Stimulated activated naive CD4-positive, alpha-beta T cell (primary cell): ENCODE results near the gene MYRF.

Experiments
- DNase-seq, 6 experiments: peaks; one replicate each; lab custom pipeline; 2025; lab: John Stamatoyannopoulos, UW

Gene MYRF

DNA sequence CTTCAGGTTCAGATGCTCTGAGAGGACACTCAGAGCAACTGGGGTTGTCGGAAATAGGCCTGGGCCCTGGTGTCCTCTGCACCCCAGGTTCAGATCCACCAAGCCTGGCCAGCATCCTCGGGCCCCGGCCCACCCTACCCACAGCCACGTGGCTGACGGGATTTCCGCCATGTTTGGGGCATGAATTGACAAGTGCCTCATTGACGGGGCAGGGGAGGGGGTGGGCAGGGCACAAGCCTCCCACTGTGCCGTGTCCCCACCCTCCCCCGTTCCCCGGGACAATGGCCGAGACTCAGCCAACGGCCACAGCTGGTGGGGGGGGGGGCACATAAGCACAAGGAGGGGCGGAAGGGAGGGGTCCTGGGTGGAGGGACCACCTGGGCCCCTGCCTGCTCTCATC, 8.5 kb downstream of the MYRF start:
- no peak for DNase-seq

DNA sequence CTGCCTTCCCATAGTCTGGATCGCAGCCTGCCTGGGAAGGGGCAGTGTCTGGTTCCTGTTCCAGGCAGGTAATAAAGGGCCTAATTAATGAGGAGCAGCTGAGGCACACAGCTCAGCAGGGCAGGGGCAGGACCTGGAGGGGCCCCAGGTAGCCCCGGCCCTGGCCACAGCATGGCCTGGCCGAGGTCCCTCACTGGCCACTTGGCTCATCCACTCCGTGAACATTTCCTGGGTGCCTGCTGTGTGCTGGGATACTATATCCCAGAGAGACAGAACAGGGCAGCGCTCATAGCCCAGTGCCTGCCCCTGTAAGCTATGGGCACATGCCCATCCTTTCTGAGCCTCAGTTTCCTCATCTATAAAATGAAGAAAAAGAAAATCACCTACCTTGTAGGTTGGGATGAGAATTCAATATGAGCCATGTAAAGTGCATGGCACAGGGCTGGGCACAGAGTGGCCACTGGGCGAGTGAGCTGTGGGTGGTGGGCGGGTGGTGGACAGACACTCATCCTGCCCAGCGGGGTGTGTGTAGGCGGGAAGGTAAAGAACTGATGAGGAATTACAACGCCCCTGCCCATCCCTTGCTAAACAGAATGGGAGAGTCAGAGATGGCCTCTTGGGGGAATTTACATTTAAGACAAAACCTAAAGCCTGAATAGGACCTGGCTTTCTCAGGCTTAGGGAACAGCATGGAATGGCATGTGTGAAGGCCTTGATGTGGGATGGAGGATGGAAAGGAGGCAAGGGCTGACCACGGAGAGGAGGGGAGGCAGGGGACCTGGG, 9.2 kb downstream of the MYRF start:
- no peak for DNase-seq

DNA sequence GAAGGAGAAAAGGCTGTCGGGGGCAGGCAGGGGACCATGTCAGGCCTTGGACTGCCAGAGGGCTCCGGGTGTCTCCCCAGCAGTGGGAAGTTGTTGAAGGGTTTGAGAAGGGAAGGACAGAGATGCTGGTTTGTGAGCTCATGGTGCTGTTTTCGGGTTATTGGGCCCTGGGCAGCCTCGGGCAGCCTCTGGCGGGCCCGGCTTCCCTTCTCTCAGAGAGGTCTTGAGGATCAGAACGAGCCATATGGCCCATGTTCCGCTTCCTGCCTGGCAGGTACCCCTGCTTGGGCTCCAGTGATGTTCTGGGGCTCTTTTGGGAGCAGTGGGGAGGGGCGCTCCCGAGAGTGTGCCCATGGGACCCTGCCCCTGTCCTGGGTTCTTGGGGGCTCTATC, 9.8 kb downstream of the MYRF start:
- DNase-seq, result no peak

DNA sequence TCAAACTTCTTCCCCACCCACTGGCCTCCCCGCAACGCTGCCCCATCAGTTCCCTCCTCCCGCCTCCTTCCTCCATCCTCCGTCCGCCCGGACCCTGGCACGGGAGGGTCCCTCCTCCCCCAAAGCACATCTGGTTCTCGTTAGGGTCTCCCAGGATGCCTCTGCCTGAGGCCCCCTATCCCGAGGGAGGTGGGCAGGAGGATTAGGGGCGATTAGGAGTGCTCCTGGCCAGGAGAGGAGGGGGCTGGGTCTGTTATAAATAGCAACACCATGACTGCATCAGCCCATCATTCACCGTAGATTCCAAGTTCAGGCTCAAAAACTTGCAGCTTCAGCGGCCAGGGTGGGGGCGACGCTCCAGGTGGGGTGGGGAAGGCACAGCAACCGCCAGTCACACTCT, 10.4 kb downstream of the MYRF start:
- no peak for DNase-seq

DNA sequence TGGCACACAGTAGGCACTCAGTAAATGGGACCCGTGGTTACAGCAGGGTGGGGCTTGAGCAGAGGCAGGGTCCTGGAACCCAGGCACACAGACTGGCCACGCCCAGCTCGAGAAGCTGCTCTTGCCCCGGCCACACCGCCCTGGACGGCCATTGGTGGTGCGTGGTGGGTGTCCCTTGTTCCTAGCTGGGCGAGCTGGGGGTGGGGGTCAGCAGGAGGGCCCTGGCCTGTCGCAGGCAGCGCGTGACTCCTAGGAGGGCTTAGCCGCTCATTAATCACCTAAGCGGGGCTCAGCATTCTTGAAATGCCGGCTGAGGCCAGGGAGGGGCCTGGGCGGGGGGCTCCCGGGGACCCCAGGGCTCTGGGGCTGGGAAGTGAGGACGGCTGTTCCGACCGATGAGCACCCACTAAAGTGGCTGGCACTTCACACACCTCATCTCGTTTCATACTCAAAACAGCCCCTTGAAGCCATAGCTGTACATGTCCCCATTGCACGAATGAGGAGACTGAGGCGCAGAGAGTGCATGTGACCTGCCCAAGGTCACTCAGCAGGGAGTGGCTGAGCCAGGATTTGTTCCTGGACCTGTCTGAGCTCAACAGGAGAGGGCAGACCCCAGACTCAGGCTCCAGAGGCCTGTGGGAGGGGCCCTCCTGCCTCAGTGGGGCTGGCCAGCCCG, 11.6 kb downstream of the MYRF start:
- DNase-seq, result no peak

DNA sequence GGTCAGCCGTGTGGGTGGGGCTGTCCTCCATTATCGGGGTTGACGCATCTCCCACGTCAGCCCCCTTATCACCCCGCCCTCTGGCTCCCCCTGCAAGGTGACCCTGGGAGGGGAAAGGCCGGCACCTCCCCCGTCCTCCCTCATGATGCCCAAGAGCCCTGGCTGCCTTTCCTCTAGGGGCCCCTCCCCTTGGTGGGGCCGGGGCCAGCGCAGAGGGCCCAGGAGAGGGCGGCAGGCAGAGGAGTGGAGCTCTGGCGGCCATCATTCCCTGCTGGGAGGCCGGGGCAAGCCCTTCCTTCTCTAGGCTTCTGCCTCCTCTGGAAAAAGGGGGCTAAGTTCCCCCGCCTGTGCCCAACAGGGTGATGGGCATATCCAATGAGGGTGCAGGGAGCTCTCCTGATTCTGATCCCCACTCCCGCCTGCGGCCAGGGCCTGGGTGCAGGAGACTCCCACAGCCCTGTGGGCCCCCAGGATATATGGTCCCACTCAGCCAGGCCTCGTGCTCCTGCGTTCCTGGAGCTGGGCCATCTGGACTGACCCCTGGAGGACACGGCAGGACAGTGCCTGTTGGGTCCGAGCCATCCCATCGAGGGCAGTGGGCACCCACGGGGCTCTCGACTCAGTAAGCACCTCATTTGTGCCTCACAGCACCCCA, 12.3 kb downstream of the MYRF start:
- no peak for DNase-seq

DNA sequence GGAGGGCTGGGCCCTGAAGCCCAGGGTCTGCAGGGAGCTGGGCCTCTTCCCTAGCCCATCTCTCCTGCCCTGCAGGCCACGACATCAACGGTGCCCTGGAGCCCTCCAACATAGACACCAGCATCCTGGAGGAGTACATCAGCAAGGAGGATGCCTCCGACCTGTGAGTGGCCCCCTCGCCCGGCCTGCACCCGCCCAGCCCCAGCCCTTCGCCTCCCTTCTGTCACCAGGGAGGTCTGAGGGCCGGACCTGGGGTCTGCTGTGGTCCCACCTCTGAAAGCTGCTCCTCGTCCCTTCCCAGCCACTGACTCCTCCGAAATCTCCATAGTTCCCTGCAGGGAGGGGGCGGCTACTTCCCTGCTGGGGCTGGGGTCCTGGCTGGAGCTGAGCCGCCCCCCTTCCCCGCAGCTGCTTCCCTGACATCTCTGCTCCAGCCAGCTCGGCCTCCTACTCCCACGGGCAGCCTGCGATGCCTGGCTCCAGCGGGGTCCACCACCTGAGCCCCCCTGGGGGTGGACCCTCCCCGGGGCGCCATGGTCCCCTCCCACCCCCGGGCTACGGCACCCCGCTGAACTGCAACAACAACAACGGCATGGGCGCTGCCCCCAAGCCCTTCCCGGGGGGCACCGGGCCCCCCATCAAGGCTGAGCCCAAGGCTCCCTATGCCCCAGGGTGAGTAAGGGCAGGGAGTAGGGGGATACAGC, 13.3 kb downstream of the MYRF start:
- DNase-seq, result no peak

DNA sequence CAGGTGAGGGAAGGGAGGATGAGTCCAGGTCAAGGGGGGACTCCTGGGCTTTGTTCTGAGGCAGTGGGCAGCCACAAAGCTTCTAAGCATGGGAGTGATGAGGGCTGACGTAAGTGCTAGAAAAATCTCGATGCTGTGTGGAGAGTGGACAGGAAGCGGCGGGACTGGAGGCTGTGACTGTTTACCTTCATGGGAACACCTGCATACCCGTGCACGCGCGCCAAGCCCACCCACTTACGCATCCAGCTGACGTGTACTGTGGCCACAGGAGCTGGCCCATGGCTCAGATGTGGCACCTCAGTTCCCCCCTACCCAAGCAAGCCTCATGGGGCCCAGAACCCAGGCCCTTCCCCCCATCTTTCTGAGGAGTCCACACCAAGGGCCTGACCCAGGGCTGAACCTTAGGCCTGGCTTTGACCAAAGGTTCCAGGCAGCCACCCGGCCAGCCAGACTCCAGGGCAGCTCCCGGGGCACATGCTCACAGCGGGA, 14.0 kb downstream of the MYRF start:
- no peak for DNase-seq

DNA sequence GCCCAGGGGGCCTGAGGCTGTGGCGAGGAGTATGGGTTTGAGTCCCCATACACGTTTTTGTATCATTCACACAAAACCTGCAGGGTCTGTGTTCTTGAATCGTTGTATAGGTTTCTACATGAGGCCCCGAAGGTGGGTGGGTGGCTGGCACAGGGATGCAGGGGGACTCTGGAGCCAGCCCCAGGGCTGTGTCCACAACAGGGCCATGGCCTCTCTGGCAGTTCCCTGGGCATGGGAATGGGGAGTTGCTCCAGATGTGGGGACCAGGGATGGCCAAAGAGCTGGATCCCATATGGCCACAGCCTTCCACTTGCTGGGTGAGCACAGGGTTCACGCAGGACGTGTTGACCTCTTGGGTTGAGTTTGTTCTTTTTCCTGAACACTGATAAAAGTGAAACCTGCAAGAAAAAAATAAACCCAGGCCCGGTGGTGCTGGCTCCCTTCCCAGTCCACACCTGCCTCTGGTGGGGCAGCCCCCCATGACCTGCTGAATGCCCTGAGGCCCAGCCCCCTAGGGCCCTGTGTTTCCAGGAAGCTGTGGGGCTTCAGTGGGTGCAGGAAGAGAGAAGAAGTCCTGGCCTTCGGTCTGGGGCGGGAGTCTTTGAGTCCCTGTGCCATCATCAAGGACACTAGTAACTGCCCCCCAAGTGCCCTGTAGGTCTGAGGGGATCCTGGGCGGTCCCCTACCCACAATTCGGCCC, 16.1 kb downstream of the MYRF start:
- no peak for DNase-seq

DNA sequence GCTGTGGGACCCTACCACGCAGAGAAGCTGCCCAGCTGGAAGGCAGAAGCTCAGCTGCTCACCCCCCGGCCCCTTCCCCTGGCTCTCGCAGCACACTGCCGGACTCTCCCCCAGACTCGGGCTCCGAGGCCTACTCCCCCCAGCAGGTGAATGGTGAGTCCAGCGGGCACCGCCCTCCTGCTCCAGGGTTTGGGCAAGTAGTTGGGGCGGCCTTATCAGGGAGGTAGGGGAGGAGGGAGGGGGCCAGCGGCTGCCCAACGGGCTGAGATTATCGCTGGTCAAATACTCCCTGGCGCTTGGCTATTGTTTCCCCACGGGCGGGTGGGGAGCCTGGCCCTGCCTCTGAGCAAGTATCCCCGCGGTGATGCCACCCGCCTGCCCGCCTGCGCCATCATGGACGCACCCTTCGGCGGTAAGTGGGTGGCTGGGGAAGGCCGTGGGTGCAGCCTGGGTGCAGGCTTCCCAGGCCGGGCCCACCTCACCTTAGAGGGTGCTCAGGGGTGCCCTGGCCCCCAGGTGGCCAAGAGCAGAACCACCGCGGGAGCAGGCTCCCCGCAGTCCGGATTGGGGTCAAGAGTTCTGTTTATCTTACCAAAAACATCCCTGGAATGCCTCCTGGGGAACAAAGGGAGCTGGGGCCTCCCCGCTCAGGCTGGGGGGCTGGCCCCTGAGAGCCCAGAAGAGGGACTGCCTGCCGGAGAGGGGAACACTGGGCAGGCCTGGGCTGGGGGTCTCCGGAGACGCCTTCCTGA, 16.9 kb downstream of the MYRF start:
- DNase-seq, result no peak

DNA sequence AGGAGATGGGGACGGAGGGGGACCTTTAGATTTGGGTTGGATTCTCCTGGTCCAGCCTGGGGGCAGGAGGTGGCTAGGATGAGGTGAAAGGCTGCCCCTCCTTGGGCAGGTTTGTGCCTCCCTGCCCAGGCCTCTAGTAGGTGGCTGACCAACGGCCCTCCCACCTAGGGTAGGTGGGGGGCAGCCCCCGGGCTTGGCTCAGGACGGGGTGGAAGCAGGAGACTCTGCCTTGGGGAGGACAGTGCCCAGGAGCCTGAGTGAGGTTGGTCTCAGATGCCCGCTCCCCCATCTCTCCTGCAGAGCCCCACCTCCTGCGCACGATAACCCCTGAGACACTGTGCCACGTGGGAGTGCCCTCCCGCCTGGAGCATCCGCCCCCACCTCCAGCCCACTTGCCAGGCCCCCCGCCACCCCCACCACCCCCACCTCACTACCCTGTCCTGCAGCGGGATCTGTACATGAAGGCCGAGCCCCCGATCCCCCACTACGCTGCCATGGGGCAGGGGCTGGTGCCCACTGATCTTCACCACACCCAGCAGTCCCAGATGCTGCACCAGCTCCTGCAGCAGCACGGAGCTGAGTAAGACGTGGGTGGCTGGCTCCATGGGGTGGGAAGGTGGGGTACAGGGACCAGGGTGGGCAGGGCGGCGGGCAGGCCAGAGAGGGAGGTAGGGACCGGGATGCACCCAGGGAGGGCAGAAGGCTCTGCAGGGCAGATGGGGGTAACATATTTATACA, 17.7 kb downstream of the MYRF start:
- DNase-seq, result no peak

DNA sequence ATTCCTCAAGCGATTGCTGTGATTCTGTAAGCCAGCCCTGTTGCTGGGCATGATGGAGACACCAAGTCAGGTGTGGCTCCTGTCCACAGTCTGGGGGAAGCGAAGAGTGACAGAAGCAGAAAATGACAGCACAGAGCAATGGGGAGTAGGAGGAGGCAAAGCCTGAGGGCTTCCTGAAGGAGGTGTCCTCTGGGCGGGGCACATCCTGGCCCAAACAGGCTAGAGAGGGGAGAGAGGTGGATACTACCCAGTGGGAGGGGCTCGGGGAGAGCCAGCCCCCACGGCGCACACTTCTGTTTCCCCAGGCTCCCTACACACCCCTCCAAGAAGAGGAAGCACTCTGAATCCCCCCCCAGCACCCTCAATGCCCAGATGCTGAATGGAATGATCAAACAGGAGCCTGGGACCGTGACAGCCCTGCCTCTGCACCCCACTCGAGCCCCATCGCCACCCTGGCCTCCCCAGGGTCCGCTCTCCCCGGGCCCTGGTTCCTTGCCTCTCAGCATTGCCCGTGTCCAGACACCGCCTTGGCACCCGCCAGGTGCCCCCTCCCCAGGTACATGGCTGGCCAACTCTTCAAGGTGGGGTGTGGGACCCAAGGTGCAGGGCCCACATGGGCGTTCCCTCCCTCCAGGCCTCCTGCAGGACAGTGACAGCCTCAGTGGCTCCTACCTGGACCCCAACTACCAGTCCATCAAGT, 18.9 kb downstream of the MYRF start:
- no peak for DNase-seq

DNA sequence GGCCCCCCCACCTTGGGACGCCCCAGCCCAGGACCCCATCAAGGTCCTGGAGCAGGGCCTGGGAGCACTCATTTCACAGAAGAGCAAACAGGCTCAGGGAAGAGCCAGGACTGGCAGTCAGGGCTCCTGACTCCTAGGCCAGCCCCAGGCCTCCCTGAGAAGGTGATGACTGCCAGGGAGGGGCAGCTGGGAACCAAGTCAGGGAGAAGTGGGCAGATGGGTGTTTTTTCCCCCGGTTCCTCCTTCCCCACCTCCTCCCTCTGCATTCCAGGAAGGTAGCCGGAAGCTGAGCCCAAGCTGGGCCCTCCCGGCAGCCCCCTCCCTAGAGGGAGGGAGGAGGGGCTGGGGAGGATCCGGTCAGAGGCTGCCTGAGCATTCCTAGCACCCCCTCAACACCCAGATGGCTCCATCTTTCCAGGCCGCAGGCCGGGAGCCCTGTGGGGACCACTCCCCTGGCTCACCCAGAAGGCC, 19.6 kb downstream of the MYRF start:
- DNase-seq, result no peak

DNA sequence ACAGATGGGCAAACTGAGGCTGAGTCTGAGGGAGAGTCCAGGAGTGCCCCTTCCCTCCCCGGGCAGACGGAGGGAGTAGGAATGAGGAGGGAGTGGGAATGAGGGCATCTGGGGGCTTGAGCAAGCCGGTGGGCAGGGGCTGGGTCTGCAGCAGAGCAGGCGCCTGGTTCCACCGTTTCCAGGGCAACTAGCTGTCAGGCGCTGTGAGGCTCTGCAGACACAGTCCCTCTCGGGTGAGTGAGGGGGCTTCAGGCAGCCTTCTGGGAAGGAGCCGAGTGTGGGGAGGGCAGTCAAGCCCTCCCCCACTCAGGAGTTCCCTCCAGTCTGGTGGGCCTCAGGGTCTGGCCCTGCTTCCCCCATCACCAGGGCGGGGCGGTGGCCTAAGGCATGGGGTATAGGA, 20.9 kb downstream of the MYRF start:
- no peak for DNase-seq

DNA sequence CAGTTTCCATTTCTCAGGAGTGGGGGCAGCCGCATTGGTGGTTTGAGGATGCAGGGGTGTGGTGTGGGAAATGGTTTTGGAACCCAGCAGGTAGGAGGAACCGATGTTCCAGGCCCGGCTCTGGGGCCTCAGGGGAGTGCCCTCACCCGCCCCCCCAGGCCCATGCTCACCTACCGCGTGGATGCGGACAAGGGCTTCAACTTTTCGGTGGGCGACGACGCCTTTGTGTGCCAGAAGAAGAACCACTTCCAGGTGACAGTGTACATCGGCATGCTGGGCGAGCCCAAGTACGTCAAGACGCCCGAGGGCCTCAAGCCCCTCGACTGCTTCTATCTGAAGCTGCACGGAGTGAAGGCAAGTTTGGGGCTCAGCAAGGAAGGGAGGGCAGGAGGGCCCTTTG, 21.4 kb downstream of the MYRF start:
- no peak for DNase-seq

DNA sequence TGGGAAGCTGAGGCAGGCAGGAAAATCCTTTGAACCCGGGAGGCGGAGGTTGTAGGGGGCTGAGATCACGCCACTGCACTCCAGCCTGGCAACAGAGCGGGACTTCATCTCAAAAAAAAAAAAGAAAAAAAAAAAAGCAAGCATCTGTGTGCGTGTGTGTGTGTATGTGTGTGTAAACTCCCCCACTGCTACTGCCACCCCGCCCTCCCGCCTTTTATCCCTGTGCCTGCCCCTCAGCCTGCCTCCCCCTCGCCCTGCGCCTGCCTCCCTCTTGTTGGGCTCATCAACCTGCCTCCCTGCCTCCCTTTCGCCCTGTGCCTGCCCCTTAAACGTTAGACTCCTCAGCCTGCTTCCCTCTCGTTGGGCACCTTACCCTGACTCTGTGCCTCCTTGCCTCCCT, 22.0 kb downstream of the MYRF start:
- no peak for DNase-seq

DNA sequence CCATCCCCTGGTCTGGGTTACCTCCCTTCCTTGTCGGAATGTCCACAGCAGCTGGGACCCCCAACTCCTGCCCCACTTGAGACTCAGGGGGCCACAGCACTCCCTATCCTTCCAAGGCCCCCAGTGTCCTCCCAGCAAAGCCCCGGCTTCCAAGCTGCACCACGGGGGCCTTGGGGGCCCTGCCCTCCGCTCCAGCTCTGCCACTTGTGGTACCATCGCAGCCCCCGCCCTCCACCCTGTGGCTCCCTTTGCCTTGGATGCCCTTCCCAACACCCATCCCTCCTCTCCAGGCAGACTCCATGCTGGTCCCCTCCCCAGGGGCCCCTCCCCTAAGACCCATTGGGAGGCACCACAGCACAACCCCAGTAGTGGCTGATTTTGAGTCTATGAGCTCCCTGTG, 22.7 kb downstream of the MYRF start:
- no peak for DNase-seq

DNA sequence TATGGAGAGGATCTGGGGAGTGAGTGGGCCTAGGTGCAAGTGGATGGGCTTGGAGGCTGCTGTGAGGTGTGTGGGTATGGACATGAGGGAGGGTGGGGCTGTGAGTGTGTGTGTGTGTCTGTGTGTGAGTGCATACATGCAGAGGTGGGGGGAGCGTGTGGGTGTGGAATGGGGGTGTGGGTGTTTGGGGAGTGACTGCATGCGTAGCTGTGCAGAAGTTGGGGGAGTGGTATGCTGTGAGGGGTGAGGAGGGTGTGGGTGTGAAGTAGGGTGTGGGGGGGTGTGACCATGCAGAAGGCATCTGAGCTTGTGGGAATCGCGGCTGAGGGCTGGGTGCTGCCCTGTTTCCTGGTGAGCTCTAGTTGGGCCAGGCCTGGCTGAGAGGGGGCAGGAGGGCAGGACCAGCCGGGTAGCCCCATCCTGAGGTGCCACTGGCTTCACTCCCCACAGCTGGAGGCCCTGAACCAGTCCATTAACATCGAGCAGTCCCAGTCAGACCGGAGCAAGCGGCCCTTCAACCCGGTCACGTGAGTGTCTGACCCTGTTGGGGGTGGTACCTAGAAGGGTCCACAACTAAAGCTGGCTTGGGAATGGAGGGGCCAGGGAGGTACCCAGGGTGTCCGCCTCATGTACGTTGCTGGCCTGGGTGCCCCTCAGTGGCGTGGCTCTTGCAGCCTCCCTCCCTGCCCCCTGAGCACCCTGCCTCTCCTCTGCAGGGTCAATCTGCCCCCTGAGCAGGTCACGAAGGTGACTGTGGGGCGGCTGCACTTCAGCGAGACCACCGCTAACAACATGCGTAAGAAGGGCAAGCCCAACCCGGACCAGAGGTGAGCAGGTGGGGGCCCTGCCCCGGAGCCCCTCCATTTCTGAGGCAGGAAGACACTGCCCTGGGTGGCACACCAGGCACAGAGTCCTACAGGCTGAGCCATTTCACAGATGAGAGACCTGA, 23.4 kb downstream of the MYRF start:
- no peak for DNase-seq
